Endothelial cell of umbilical vein (primary cell): ENCODE data around the gene UQCC2.

Source experiments
- EZH2 ChIP-seq: IDR thresholded peaks from 2 replicates; pipeline ENCODE4 v1.6.1; 2012; ENCODE audit warnings: borderline replicate concordance, low read depth, mild to moderate bottlenecking, moderate library complexity, low read length, inconsistent platforms; ENCODE audit not compliant: severe bottlenecking
- FOS ChIP-seq: IDR thresholded peaks from 2 replicates; pipeline ENCODE4 v1.6.1; 2011; ENCODE audit warnings: mild to moderate bottlenecking, low read length, moderate library complexity, borderline replicate concordance; ENCODE audit not compliant: insufficient read depth
- JUN ChIP-seq: IDR thresholded peaks from 2 replicates; pipeline ENCODE4 v1.6.1; 2011; ENCODE audit warnings: borderline replicate concordance, low read depth; ENCODE audit not compliant: insufficient read length, insufficient read depth
- MYC ChIP-seq: IDR thresholded peaks from one replicate; pipeline ENCODE4 v1.6.1; 2011; ENCODE audit warnings: mild to moderate bottlenecking, low read depth, low read length
- POLR2A ChIP-seq: IDR thresholded peaks from 2 replicates; pipeline ENCODE4 v1.6.1; 2012; ENCODE audit warnings: low read depth, mild to moderate bottlenecking, control low read depth, low read length
- POLR2AphosphoS5 ChIP-seq: IDR thresholded peaks from 2 replicates; pipeline ENCODE4 v1.6.1; 2012; ENCODE audit warnings: low read depth, mild to moderate bottlenecking, control low read depth, low read length, moderate library complexity; ENCODE audit not compliant: insufficient read depth
- TF ChIP-seq, protein P1 (sequence below), 2 donors: IDR thresholded peaks; 1 replicate in 1 of 2; 2 replicates in 1 of 2; pipeline ENCODE4 v1.5.1; 2011; ENCODE audit warnings: low read length in 2 of 2, mild to moderate bottlenecking in 2 of 2, moderate library complexity in 2 of 2, control low read depth in 1 of 2, inconsistent platforms in 1 of 2, low read depth in 1 of 2; ENCODE audit not compliant: insufficient read depth in 1 of 2; ENCODE audit errors: extremely low read depth in 1 of 2

DNA sequence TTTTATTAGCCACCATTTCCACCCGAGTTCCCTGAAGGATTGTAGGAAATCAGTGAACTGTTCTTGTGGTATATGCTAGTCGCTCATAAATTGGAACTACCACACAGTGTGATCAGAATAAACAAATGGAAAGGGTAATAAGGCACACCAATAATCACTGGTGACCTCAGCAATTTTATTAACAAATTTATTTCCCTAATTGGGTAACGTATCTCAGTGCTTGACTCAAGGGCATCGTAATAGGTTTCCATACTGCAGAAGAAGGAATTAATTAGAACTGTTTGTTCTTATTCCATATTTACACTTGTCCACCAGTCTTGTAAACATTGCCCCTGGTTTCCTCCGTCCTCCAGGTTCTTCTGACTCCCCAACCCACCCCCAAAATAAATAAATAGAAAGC lies 10.0 kb upstream of the UQCC2 start:
- TF ChIP-seq, protein P1, sequence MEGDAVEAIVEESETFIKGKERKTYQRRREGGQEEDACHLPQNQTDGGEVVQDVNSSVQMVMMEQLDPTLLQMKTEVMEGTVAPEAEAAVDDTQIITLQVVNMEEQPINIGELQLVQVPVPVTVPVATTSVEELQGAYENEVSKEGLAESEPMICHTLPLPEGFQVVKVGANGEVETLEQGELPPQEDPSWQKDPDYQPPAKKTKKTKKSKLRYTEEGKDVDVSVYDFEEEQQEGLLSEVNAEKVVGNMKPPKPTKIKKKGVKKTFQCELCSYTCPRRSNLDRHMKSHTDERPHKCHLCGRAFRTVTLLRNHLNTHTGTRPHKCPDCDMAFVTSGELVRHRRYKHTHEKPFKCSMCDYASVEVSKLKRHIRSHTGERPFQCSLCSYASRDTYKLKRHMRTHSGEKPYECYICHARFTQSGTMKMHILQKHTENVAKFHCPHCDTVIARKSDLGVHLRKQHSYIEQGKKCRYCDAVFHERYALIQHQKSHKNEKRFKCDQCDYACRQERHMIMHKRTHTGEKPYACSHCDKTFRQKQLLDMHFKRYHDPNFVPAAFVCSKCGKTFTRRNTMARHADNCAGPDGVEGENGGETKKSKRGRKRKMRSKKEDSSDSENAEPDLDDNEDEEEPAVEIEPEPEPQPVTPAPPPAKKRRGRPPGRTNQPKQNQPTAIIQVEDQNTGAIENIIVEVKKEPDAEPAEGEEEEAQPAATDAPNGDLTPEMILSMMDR (IDR thresholded peaks at IDR 0.05; ENCODE audit: extremely low read depth in 1 of 2, insufficient read depth in 1 of 2, low read depth in 1 of 2, low read length in 2 of 2): no peak
- TF ChIP-seq POLR2AphosphoS5 (no peak), MYC (no peak), POLR2A (no peak), EZH2 (no peak), JUN (no peak), FOS (no peak)
